ENCODE measurements around the gene CHI3L1.

- TF ChIP-seq SREBF2 (IDR thresholded peaks at IDR 0.05; ENCODE audit: low read length) (no peak), BACH1 (IDR thresholded peaks at IDR 0.05; ENCODE audit: borderline replicate concordance) (no peak), LARP7 (IDR thresholded peaks at IDR 0.05) (no peak), EGR1 (IDR thresholded peaks at IDR 0.05; ENCODE audit: borderline replicate concordance in 1 of 2, low read depth in 2 of 2, low read length in 2 of 2) (no peak), CTCF (IDR thresholded peaks at IDR 0.05 in 2 of 3, conservative IDR thresholded peaks at IDR 0.05 in 1 of 3; ENCODE audit: control insufficient read depth in 2 of 3, extremely low read depth in 1 of 3, insufficient read depth in 1 of 3, low read depth in 3 of 3, low read length in 3 of 3) (no peak)
Measured at GRCh38 chr1:203135636-203136305, 50.7 kb downstream of the CHI3L1 start.

Data from GM12878 (cell line).